ENCODE data around the gene ERCC6.

Gene ERCC6

DNA sequence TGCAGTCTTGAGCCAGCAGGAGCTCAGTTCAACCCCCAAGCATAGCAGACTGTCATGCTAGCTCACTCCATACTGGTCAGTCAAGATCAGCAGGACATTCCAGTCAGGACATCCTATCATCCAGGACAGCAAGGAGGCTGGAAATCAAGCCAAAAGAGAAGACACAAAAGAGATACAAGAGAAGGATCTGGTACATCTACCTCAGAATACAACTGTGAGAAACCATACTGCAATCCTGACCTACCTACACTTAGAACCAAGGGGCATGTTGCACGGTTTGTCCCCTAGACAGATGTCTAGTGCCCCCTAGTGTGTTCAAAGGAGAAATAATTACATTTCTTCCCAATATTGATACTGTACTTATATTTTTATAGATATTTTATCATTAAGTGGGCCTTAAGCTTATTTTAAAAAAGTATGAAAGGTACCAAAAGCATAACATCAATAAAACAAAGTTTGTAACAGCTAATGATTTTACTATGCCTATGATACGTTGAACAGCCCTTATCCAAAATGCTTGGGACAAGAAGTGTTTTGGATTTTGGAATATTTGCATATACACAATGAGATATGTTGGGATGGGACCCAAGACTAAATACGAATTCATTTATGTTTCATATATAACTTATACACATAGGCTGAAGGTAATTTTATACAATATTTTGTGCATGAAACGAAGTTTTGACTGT is 26.7 kb downstream of the ERCC6 start:
- no peak for DNase-seq (ENCODE audit: low read depth in 4 of 4, low spot score in 1 of 4)

DNA sequence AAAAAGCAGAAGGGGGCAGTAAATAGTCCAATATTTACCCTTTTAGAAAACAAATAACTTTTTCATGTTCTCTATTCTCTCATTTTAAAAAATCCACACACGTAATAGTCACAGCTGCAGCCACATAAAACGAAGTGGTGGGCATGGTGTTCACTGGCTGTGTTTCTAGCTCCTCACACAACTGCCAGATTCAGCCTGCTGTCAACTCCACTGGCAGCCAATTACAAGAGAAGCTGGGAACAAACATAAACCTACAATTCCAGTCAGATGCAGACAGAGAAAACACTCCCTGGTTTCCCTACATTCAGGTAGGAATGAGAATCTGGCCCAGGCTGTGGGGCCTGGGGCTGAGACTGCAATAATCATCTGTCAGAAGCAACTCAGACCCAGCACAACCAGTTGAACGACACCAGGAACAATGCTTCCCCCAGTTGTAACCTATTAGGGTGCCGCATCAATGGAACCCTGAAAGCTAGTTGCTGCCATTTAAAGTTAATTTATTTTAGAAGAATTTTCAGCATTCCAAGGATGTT is 29.1 kb downstream of the ERCC6 start:
- DNase-seq (ENCODE audit: low read depth in 4 of 4, low spot score in 1 of 4), result no peak

DNA sequence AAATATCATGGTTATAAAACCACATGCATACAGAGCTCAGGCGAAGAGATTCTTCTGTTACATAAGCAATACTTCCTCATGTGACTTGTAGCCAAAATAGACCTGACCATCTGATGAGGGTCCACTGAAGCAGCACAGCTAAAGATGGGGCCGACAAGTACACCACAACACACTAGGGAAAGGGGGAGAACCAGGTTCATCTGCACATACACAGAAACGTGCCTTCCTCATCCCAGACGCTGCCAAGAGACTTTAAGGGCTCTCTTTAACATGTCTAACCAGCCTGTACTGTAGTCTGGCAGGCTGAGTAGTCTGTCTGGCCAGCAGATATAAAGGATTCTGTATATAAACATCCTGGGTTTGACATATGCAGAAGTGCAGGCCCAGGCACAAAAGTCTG is 30.3 kb downstream of the ERCC6 start:
- no peak for DNase-seq (ENCODE audit: low read depth in 4 of 4, low spot score in 1 of 4)

DNA sequence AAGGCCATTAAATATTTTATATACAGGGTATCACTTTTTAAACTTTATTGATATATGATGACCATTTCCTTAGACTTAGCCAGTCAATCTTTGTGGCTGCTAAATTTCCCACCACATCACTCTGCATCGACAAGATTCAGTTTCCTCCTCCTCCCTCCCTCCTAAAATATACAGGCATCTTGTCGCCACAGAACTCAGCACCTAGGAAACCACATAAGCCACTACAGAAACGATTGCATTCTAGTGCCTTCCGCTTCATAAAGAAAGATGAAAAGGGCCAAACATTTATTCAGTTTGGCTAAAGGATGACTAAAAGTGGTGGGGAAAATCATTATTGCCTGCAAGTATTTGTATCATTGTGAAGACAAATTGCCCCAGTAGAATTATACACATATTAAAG is 30.7 kb downstream of the ERCC6 start:
- DNase-seq (ENCODE audit: low read depth in 4 of 4, low spot score in 1 of 4), result no peak

DNA sequence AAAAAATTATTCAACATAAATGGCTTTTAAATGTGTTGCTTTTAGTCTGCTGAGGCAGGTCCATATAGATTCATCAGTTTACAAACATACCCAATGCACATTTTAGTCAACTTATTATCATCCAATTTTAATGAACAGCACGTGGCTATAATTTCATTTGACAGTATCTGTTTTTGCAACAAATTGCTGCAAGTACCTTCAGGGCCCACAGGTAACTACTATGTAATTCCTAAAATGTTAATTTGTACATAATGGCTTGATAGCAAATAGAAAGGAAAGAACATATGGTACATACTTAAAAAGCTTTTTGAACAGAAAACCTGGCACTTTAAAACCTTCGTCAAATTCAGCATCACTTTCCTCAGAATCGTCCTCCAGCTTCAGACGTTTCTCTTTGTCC is 33.3 kb downstream of the ERCC6 start:
- no peak for DNase-seq (ENCODE audit: low read depth in 4 of 4, low spot score in 1 of 4)

DNA sequence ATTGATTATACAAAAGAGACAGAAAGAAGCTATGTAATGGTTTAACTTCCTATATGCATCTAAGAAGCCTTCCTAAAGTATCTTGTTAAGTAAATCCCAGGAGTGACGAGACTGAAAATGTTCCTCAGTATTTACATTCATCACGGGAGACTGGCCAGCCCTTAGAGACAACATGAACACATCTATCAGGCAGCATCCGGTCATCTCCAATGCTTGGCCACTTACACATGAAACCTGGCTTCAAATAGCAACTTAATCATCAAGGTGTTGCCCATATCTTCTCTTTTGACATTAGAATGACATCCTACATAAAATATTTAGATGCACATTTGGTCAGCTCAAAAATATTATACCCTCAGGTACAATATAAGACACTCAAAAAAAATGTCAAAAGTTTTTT is 33.8 kb downstream of the ERCC6 start:
- DNase-seq (ENCODE audit: low read depth in 4 of 4, low spot score in 1 of 4), result no peak

DNA sequence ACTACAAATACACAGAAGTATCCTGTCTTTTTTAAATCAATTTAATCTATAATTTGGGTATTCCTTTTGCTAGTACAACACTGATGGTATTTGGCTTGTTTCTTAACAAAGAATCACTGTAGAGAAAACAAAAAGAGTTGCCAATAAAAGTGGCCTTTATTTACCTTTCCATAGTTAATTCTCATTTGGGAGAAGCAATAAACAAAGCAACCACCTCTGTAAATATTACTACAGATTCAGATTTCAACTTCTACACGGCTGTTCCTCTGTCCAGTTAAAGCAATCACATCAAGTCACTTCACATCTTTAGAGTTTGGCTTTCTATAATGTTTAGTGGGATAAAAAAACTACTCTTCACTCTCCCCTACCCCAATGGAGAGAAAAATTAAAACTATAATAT is 34.4 kb downstream of the ERCC6 start:
- no peak for DNase-seq (ENCODE audit: low read depth in 4 of 4, low spot score in 1 of 4)

DNA sequence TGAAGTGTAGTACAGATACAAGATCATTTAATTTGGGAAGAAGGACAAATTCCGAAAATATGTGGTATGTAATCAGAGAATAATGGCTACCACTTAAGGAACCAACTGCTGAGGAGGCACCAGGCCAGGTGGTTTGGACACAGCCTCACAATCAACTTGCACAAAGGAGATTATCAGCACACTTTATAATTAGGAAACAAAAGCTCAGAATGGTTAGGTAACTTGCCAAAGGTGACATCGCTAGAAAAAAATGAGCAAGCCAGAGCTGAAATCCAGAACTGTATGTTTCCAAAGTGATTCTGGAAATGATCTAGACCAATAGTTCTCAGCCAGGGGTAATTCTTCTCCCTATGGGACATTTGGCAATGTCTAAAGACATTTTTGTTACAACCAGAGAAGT is 36.6 kb downstream of the ERCC6 start:
- no peak for DNase-seq (ENCODE audit: low read depth in 4 of 4, low spot score in 1 of 4)

DNA sequence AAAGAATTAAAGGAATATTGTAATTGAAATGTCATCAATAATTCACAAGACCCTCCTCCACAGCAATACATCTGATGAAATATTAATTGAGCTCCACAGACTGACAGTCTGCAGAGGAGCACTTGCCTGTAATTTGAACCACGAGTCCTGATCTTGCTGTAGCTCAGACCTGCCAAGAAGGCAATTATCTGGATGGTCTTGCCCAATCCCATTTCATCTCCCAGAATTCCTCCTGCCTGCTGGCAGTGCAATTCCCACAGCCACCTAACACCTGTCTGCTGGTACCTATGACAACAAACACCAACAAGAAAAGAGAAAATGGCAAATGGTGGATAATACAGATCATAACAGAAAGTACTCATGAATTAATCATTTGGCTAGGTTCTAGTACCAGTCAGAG is 38.5 kb downstream of the ERCC6 start:
- DNase-seq (ENCODE audit: low read depth in 4 of 4, low spot score in 1 of 4), result no peak

DNA sequence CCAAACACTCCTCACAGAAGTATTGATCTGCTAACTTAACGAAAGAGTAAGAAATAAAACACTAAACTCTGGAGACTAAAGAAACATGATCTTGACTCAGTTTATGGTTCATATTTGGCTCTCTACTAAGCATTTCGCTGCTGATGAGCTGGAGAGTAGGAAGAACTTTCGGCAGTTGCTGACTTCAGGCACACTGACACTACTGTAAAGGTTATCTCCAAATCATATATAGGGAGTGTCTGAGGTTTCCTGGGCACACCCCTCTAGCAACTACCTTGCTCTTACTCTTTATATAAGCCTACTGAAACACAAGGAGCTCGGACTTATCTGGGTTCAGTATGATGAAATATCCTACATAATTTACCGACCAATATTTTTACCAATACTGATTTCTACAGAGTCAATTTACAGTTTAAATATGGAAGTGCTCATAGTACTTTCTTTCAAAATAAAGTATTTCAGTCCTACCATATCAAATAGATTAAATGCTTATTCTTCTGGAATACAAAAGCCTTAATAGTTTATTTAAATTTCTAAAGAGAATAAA is 39.5 kb downstream of the ERCC6 start:
- no peak for DNase-seq (ENCODE audit: low read depth in 4 of 4, low spot score in 1 of 4)

DNA sequence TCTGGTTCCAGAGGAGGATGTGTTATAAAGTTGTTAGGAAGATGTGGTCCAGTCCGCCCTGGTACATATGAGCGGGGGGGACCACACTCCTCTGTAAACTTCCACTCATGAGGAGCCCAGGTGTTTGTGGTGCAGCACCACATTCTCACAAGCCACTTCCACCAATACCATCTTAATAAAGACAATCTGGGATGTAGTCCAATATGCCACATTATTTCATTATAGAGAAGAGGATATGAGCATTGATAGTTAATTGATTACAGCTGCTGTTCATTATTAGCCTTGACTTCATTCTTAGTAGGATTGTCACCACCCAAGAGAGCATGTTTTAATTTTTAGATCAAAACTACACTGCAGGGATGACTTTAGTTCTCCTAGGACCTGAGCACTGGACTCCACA is 40.5 kb downstream of the ERCC6 start:
- no peak for DNase-seq (ENCODE audit: low read depth in 4 of 4, low spot score in 1 of 4)

DNA sequence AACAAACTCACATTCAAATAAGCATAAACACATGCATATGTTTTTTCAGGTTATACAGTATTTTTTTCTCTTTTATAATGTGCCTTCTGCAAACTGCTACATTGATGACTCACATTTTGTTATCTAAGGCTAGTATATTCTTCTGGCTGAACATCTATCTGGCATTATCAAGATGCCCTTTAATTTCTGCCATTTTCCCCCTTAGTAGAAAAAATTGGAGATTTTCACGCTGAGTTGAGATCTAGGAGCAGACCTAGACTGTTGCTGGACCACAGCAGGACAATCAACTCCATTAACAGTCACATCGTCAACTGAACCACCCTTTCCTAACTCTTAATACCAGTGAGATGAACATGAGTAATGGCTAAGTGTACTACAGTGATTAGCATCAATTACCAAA is 41.6 kb downstream of the ERCC6 start:
- DNase-seq (ENCODE audit: low read depth in 4 of 4, low spot score in 1 of 4), result no peak

DNA sequence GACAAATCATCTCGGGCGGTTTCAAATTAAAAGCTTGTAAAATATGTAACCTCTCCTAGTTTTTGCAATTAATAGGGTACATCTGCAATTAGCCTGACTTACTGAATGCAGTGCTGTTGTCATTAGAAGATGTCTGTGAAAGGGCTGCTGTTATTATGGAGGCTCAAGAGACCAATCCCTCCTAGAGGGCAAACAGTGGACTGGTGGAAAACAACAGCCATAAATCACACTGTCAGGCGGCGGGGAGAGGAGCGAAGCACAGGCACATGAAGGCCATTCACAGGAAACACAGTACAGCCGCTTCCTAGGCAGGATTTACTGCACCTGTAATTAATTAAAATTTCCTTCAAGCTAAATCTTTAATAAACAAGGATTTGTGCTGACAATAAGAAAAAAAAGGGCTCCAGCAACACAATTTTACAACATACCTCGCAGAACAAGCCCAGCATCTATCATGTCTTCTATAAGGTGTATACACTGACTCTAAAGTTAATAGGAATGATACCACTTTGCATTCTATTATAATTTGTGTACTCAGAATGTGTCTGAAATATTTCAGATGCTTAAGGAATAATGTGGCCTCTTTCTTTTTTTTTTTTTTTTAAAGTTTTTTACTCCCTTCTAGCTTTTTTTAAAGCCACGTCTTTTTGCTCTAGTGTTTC is 50.7 kb downstream of the ERCC6 start:
- DNase-seq (ENCODE audit: low read depth in 4 of 4, low spot score in 1 of 4), result no peak

DNA sequence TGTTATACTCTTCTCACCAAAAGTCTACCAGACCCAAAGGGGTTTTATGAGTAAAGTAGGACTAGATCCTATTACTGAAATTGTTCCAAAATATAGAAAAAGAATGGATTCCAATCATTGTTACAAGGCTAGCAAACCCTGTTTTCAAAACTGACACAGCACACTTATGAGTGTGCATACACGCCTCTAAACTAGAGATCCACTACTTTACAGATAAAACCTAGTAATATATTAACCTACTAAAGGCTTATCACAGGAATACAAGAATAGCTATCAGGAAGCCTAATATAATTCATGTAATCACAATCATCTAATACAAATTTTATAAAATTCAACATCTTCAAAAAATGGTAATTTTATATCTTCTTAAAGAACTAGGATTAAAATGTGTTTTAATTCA is 52.2 kb downstream of the ERCC6 start:
- no peak for DNase-seq (ENCODE audit: low read depth in 4 of 4, low spot score in 1 of 4)

DNA sequence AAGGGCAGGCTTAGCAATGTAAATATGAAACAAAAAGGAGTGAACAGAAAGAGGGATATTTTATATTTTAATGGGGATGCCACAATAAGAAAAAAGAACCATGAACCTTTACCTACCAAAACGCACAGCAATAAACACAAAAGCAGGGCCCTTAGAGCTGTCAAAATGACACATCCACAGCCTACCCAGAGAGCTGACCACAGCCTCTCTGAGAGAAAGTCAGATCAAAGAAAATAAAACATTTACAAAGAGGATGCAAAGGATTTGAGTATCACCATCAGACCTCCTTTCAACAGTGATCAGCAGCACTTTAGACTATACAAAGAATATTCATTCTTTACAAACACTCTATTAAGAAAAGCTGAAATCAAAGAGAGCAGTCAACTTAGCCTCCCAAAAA is 52.9 kb downstream of the ERCC6 start:
- DNase-seq (ENCODE audit: low read depth in 4 of 4, low spot score in 1 of 4), result no peak

DNA sequence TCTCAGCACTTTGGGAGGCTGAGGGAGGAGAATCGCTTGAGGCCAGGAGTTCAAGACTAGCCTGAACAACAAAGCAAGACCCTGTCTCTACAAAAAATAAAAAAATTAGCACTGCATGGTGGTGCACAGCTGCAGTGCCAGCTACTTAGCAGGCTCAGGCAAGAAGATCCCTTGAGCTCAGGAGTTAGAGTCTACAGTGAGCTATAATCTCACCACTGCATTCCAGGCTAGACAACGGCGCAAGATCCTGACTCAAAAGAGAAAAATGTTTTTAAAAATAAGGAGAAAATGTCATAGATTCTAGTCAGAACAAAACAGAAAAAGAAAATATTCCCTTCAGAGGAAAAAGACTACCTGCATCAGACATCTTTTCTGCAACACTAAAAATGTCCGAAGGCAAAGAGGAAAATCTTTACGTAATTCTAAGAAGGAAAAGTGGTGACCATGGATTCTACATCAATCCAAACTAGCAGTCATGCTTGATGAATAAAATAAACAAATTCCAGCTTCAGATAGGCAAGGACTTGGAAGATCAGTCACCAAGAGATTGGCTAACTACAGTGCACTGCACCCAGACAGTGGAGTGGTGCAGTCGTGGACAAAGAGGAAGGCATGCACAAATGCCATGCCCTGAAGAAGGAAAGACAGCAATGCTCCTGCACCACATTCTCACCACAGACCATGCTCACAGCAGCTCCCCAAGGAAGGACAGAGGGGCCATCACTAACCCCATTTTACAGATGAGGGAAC is 54.3 kb downstream of the ERCC6 start:
- DNase-seq (ENCODE audit: low read depth in 4 of 4, low spot score in 1 of 4), result no peak

DNA sequence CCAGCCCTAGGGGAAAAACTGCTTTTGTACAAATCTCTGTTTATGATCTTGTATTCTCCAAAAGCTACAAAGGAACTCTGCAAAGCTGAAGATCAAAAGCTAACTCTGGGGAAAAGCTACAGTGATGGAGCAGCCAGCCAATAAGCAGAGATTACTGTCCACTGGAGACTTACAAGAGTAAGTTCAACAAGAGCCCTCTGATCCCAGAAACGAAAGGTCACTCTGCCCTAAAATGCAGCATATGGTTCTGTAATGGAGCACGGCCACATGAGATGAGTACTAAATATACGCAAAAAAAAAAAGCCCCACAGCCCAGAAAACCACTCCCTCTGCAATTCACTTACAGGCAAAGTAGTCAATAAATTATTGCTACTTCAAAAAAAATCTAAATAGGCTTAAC is 60.1 kb downstream of the ERCC6 start:
- no peak for DNase-seq (ENCODE audit: low read depth in 4 of 4, low spot score in 1 of 4)

DNA sequence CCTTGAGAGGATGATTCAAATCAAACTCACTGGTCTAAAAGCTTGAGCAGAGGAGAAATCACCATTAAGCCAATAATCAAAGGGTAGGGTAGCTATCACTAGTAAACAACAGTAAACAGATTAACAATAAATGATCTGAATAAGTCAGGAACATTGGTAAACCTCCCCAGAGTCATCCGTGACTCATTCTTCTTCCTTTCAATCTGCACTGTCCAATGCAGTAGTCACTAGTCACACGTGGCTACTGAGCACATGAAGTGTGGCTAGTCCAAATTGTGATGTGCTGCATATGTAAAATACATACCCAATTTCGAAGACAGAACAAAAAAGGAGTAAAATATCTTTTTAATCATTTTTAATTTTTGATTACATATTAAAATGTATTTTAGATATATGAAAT is 64.0 kb downstream of the ERCC6 start:
- no peak for DNase-seq (ENCODE audit: low read depth in 4 of 4, low spot score in 1 of 4)

DNA sequence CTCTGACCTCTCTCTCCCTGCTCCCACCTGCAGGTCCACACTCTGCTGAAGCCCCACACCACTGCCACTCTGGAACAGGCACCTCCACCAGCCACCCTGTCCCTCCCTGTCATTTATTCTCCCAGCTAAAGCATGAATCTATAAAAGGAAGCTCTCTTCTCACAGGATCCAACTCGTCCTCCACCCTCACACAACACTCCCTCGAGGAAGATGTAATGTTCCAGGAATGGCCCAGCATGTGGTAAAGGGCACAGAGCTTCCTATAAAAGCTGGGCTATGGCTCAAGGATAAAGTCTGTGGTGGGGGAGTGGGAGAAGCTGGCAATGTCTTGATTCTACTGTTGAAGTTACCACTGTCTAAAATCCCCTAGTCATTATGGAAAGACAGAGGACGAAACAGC is 67.4 kb downstream of the ERCC6 start:
- DNase-seq (ENCODE audit: low read depth in 4 of 4, low spot score in 1 of 4), result no peak

DNA sequence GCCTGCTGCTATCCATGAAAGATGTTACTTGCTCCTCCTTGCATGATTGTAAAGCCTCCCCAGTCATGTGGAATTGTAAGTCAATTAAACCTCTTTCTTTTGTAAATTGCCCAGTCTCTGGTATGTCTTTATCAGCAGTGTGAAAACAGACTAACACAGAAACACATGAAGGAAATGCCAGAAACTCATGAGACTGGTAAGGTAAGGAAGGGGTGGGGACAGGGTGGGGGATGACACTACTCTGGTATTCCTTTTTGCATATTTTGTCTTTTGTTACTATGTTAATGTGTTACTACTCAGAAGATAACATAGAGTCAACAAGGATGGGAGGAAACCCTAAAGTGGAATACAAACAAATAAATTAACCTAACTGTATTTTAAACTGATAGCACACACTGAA is 73.2 kb downstream of the ERCC6 start:
- DNase-seq (ENCODE audit: low read depth in 4 of 4, low spot score in 1 of 4), result no peak
